GM21390 (cell line): Measurements from ENCODE around the gene GNB2.
"Not testable (repeated sequence)": the region's sequence is repeated elsewhere in the genome, so short reads cannot be mapped to it uniquely, and the experiment has no call there.

ENCODE experiments used
- ATAC-seq: cut with Tn5 transposase; IDR thresholded peaks from one replicate; pipeline ENCODE4 v1.9.1; 2021; ENCODE audit not compliant: unreplicated experiment

The GNB2 gene

DNA sequence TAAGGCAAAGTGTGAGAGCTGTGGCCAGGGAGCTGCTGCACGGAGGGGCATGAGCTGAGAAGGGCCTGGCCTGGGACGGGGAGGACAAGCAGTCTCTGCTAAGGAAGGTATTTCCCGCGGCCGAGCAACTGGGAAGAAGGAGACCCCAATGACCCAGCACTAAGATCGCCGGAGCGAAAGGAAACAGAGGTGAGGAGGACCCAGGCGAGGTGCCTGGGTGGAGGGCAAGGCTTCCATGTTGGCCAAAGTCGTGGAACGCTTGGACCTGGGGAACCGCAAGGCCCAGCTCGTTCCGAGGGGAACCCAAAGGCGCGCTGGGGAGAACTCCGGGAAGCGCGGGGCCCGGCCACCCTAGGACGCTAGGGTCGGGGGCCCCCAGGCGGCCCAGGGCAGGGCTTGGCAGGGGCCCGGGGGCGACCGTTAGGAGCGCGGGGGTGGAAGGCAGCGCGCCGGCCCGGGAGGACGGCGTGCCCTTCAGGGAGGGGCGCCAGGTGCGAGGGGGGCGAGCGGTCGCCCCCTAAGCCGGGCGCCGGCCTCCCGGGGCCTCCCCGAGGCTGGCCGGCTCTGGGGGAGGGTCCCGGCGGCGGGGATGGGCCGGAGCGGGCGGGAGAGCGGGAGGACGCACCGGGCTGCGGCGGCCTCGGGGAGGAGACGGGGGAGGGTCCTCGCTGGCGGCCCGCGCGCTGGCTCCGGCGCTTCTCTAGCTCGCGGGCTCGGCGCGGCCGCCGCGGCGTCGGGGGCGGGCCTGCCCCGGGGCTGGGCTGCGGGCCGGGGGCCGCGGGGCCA is 20.0 kb downstream of the GNB2 start:
- peak; percentile 36 for ATAC-seq

DNA sequence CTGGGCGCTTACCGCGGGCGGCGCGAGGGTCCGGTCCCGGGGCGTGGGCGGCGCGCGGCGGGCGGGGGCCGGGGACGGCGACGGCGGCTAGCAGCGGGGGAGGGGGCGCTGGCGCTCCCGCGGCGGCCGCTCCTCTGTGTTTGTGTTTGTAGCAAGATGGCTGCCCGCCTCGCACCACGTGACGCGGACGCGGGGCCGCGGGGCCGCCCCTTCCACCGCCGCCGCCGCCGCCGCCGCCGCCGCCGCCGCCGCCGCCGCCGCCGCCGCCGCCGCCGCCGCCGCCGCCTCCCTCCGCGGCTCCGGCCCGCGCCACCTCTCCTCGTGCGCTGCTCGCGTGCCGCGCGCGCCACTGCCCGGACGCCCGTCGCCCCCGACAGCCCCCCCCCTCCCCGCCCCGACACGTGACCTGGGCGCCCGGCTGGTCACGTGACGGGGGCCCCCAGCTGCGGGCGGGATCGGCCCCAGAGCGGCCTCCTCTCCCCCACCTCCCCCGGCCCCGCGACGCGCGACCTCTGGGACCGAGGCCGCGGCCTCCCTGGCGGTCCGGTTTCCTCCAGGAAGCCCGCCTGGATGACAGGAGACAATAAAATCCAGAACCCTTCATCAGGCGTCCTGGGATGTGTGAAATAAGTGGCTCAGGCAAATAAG is 20.7 kb downstream of the GNB2 start, which contains the start of gene GIGYF1:
GIGYF1 (minus strand) TSS at position 153 of the 648 bp plus-strand sequence. CDS start 6,012 bp downstream, outside the sequence.
- peak; percentile 40 for ATAC-seq

DNA sequence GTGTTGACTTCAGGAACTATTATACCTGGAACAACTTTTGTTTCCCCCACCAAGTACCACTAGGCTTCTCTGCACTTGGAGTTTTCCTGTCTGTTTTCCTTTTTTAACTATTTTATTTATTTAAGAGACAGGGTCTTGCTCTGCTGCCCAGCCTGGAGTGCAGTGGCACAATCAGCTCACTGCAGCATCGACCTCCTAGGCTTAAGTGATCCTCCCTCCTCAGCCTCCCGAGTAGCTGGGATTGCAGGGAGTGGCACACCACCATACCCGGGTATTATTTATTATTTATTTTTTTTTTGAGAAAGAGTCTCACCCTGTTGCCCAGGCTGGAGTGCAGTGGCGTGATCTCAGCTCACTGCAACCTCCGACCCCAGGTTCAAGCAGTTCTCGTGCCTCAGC is 22.6 kb downstream of the GNB2 start:
- ATAC-seq: no peak

DNA sequence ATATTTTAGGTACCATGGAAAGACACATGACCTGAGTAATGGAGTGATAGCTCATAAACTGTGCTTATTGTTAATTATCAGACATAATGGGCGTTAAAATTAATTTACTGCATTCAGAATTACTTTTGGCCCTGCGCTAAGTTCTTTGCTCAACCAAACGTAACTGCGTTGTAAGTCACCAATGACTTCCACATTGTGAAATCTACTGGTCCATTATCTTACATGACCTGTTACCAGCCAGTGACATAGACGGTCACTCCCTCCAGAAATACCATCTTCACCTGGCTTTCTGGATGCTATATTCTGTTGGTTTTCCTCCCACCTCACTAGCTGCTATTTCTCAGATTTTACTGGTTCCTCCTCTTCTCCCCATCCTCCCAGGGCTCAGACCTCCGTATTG is 25.5 kb downstream of the GNB2 start:
- ATAC-seq: no peak

DNA sequence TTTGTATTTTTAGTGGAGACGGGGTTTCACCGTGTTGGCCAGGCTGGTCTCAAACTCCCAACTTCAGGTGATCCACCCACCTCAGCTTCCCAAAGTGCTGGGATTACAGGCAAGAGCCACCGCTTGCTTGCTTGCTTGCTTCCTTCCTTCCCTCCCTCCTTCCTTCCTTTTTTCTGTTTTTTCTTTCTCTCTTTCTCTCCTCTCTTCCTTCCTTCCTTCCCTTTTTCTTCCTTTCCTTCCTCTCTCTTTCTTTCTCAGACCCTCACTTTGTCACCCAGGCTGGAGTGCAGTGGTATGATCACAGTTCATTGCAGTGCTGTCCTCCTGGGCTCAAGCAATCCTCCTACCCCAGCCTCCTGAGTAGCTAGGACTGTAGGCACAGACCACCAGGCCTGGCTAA is 27.5 kb downstream of the GNB2 start:
- not testable (repeated sequence) for ATAC-seq

DNA sequence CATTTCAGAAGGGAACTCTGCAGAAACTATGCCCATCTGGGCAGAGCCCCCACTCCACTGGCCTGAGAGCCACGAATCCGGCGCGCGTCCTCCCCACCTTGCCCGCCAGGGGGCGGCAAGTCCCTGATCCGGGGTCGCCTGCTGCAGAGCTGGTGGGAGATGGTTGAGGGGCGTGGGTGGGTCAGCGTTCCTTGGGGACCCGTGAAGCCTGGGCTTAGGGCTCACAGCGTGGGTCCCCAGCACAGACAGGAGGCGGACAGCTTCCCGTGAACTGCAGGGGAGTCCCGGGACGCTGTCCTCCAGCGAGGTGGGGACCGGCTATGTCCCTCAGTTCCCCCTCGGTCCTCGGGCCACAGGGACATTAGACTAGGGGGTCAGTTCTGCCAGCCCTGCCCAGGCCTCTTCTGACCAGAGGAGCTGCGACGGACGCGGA is 31.8 kb downstream of the GNB2 start:
- ATAC-seq: peak; percentile 54

DNA sequence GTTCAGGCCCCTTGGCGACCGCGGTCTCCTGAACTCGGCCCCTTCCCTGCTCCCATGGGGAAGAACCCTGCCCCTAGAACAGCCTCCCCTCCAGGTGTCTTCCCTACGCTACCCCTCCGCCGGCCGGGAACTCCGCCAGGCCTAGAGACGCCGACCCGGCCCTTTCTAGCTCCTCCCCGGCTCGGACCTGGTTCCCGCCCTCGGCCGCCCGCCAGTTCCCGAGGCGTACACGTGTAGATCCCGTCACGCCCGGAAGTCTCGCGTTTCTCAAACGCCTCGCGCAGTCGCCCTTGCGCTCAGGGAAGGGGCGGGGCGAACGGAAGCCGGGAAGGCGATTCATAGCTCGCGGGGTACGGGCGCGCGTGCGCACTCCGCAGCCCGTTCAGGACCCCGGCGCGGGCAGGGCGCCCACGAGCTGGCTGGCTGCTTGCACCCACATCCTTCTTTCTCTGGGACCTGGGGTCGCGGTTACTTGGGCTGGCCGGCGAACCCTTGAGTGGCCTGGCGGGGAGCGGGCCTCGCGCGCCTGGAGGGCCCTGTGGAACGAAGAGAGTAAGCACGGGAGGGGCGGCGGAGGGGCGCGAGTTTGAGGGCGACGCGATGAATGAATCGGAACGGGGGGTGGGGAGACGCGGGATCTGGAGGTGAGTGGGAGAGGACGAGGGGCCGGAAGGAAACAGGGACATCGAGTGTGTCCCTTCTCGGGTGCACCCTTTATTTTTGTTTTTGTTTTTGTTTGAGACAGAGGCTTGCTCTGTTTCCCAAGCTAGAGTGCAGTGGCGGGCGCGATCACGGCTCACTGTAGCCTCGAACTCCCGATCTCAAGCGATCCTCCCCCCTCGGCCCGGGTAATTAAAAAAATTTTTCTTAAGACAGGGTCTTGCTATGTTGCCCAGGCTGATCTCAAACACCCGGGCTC is 32.5 kb downstream of the GNB2 start, which contains the start of gene POP7:
POP7 (plus strand) TSS at position 369 of the 919 bp plus-strand sequence. CDS start 710 bp downstream, outside the sequence.
- peak; percentile 88 for ATAC-seq

DNA sequence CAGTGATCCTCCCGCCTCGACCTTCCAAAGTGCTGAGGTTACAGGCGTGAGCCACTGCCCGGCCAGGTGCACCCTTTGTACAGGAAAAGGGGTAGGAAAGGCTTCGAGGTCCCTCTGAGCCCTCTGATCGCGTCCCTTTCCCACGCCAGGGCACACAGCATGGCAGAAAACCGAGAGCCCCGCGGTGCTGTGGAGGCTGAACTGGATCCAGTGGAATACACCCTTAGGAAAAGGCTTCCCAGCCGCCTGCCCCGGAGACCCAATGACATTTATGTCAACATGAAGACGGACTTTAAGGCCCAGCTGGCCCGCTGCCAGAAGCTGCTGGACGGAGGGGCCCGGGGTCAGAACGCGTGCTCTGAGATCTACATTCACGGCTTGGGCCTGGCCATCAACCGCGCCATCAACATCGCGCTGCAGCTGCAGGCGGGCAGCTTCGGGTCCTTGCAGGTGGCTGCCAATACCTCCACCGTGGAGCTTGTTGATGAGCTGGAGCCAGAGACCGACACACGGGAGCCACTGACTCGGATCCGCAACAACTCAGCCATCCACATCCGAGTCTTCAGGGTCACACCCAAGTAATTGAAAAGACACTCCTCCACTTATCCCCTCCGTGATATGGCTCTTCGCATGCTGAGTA is 33.3 kb downstream of the GNB2 start:
- ATAC-seq: no peak

DNA sequence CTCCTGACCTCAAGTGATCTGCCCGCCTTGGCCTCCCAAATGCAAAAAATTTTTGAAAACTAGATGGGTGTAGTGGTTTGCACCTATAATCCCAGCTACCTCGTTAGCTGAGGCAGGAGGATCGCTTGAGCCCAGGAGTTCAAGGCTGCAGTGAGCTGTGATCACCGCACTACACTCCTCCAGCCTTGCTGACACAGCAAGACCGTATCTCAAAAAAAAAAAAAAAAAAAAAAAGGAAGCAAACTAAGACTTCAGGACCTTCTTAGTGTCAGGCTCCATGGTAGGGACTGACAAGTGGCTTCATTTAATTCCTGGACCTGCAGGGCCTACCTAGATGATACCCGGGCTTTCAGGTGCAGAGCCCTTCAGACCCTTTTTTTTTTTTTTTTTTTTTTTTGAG is 34.9 kb downstream of the GNB2 start:
- ATAC-seq: no peak

DNA sequence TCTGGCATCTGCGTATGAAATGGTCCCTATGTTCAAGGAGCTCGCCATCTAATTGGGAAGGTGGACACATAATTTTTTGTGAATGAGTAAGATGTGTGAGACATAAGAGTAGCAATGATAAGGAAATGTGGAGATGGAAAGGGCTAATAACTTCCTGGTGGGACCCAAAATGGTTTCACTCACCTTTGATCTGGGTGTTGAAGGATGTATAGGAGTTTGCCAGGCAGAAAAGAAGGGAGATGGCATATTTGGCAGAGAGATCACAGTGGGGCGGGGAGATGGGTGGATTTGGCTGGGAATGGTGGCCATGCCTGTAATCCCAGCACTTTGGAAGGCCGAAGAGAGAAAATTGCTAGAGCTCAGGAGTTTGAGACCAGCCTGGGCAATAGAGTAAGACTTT is 36.9 kb downstream of the GNB2 start:
- no peak for ATAC-seq

DNA sequence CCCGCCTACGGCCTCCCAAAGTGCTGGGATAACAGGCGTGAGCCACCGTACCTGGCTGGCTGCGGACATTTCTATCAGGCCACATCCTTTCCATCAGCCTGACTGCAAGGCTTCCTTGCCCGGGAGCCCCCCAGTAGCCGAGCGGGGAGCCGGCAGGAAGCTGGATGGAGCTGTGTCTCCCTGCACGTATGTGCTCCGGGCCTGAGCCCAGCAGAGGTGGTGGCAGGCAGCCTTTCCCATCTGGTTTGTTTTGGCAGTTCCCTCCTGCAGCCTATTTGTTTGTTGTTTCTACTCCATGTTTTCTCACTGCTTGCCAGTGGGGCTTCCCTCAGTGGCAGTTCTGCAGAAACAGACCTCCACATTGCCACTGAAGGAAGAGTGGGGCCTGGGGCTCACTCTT is 37.8 kb downstream of the GNB2 start:
- no peak for ATAC-seq

DNA sequence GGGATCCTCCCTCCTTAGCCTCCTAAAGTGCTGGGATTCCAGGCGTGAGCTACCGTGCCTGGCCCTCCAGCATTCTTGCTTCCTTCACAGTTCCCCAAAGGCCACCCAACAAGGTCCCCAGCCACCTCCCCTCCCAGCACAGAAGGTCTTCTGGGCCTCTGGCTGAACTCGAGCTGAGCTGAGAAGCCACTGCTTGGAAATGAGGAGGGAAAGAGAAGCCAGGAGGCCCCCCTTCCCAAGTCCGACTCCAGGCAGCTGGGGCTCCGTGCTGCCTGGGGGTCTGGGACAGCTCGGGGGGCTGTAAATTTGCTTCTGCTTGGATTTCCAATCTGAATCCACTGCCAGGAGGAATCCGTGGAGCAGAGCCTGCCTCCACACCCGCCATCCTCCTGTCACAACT is 41.2 kb downstream of the GNB2 start:
- ATAC-seq: no peak

DNA sequence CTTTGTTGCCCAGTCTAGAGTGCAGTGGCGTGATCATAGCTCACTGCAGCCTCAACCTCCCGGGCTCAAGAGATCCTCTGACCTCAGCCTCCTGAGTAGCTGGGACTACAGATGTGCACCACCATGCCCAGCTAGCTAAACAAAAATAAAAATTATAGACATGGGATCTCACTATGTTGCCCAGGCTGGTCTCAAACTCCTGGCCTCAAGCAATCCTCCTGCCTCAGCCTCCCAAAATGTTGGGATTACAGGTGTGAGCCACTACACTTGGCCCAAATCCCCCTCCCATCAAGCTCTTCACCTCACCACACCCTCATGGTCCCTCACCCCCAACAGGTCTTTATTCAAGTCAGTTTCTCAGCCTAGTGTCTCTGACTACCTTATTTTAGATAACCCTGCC is 43.5 kb downstream of the GNB2 start:
- not testable (repeated sequence) for ATAC-seq

DNA sequence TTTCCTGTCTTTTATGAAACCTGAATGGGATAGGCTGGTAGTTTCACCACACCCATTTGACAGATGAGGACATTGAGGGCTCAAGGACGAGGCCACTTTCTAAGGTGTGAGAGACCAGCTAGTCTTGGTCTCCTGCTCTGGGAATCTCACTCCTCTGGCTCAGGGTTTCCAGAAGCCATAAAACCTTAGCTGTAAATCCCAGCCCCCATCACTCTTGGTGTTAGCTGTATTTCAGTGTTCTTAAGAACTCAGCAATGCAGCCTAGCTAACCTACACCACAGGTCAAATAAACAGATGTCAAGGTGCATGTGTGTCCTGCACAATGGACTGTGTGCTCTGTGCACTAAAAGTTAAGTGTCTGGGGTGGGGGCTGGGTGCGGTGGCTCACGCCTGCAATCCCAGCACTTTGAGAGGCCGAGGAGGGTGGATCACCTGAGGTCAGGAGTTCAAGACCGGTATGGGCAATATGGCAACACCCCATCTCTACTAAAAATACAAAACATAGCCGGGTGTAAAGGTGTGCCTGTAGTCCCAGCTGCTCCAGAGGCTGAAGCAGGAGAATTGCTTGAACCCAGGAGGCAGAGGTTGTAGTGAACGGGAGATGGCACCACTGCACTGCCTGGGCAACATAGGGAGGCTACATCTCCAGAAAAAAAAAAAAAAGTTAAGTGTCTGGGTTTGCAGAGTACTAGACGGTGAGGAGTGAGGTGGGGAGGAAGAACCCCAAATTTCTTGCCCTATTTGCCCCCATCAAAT is 46.2 kb downstream of the GNB2 start:
- ATAC-seq: no peak

DNA sequence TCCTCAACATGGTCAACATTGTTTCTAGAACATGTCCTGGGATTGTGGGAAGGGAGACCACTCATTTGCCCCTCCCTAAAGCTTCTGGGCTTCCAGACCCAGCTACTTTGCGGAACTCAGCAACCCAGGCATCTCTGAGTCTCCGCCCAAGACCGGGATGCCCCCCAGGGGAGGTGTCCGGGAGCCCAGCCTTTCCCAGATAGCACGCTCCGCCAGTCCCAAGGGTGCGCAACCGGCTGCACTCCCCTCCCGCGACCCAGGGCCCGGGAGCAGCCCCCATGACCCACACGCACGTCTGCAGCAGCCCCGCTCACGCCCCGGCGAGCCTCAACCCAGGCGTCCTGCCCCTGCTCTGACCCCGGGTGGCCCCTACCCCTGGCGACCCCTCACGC is 46.7 kb downstream of the GNB2 start, which contains the start of gene EPO:
EPO (plus strand) TSS at position 190 of the 392 bp plus-strand sequence. CDS start 513 bp downstream, outside the sequence.
- no peak for ATAC-seq

DNA sequence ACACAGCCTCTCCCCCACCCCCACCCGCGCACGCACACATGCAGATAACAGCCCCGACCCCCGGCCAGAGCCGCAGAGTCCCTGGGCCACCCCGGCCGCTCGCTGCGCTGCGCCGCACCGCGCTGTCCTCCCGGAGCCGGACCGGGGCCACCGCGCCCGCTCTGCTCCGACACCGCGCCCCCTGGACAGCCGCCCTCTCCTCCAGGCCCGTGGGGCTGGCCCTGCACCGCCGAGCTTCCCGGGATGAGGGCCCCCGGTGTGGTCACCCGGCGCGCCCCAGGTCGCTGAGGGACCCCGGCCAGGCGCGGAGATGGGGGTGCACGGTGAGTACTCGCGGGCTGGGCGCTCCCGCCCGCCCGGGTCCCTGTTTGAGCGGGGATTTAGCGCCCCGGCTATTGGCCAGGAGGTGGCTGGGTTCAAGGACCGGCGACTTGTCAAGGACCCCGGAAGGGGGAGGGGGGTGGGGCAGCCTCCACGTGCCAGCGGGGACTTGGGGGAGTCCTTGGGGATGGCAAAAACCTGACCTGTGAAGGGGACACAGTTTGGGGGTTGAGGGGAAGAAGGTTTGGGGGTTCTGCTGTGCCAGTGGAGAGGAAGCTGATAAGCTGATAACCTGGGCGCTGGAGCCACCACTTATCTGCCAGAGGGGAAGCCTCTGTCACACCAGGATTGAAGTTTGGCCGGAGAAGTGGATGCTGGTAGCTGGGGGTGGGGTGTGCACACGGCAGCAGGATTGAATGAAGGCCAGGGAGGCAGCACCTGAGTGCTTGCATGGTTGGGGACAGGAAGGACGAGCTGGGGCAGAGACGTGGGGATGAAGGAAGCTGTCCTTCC is 47.3 kb downstream of the GNB2 start:
- no peak for ATAC-seq

DNA sequence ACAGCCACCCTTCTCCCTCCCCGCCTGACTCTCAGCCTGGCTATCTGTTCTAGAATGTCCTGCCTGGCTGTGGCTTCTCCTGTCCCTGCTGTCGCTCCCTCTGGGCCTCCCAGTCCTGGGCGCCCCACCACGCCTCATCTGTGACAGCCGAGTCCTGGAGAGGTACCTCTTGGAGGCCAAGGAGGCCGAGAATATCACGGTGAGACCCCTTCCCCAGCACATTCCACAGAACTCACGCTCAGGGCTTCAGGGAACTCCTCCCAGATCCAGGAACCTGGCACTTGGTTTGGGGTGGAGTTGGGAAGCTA is 47.9 kb downstream of the GNB2 start:
- no peak for ATAC-seq

DNA sequence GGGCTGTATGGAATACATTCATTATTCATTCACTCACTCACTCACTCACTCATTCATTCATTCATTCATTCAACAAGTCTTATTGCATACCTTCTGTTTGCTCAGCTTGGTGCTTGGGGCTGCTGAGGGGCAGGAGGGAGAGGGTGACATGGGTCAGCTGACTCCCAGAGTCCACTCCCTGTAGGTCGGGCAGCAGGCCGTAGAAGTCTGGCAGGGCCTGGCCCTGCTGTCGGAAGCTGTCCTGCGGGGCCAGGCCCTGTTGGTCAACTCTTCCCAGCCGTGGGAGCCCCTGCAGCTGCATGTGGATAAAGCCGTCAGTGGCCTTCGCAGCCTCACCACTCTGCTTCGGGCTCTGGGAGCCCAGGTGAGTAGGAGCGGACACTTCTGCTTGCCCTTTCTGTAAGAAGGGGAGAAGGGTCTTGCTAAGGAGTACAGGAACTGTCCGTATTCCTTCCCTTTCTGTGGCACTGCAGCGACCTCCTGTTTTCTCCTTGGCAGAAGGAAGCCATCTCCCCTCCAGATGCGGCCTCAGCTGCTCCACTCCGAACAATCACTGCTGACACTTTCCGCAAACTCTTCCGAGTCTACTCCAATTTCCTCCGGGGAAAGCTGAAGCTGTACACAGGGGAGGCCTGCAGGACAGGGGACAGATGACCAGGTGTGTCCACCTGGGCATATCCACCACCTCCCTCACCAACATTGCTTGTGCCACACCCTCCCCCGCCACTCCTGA is 49.1 kb downstream of the GNB2 start:
- no peak for ATAC-seq
